ENCODE data around the gene AXIN1.

GRCh38 chr16:284204-285120, 68.1 kb downstream of the AXIN1 start:
- TF ChIP-seq REST (IDR thresholded peaks at IDR 0.05; ENCODE audit: insufficient read depth in 1 of 2, low read depth in 2 of 2, low read length in 2 of 2) (no peak), SIN3A (IDR thresholded peaks at IDR 0.05; ENCODE audit: borderline replicate concordance, insufficient read depth, low read length) (no peak)

Measured in PFSK-1 (cell line).